HepG2 (cell line): ENCODE data around the gene MINDY2. TPM values are rescaled to one million over a fixed set of nuclear protein-coding genes. Genes with fewer than 3 reads are reported as not detected.

Experiments
- ATF7-NPFF ChIP-seq: sonication (generic); formaldehyde crosslinking; IDR thresholded peaks from 2 replicates; pipeline ENCODE4 v1.8.1; 2023; ENCODE audit warnings: mild to moderate bottlenecking, low read depth, missing genetic modification reagents, moderate library complexity
- CREB1 ChIP-seq, 2 experiments: fragments of 450-650 bp in 1 of 2; IDR thresholded peaks; 2 replicates each; pipeline ENCODE4 v1.6.1; 2016 to 2017; ENCODE audit warnings: control low read depth in 1 of 2, mild to moderate bottlenecking in 1 of 2, missing compliant biosample characterization in 1 of 2, missing genetic modification characterization in 1 of 2
- HNRNPH1 ChIP-seq: fragments of 200-400 bp; formaldehyde crosslinking; optimal IDR thresholded peaks from 2 replicates; pipeline ENCODE3; 2017; ENCODE audit warnings: mild to moderate bottlenecking, low read depth, low read length
- KLF11 ChIP-seq: IDR thresholded peaks from 2 replicates; pipeline ENCODE4 v1.6.1; 2016; ENCODE audit warnings: missing compliant biosample characterization
- NAIF1 ChIP-seq: sonication (generic); formaldehyde crosslinking; IDR thresholded peaks from 2 replicates; pipeline ENCODE4 v1.5.0; 2020; ENCODE audit warnings: mild to moderate bottlenecking, missing genetic modification reagents, borderline replicate concordance
- NFRKB ChIP-seq: fragments of 450-650 bp; IDR thresholded peaks from 2 replicates; pipeline ENCODE4 v1.6.1; 2017
- NFYC ChIP-seq: IDR thresholded peaks from 2 replicates; pipeline ENCODE4 v1.6.1; 2016; ENCODE audit warnings: missing genetic modification reagents, missing compliant biosample characterization
- PHF5A ChIP-seq: IDR thresholded peaks from one replicate; pipeline ENCODE4 v1.6.1; 2018; ENCODE audit warnings: low read depth, missing genetic modification reagents; ENCODE audit not compliant: unreplicated experiment
- PRPF4 ChIP-seq: fragments of 200-400 bp; formaldehyde crosslinking; IDR thresholded peaks from 2 replicates; pipeline ENCODE4 v1.6.1; 2016; ENCODE audit warnings: low read length, low read depth; ENCODE audit not compliant: poor library complexity, severe bottlenecking
- RARG ChIP-seq: sonication (generic); formaldehyde crosslinking; IDR thresholded peaks from 2 replicates; pipeline ENCODE4 v1.4.0; 2020; ENCODE audit warnings: low read depth, mild to moderate bottlenecking, missing genetic modification reagents
- RFXAP ChIP-seq: sonication (generic); formaldehyde crosslinking; IDR thresholded peaks from 2 replicates; pipeline ENCODE4 v1.4.0; 2020; ENCODE audit warnings: missing genetic modification reagents, borderline replicate concordance
- SALL2 ChIP-seq: sonication (generic); formaldehyde crosslinking; IDR thresholded peaks from 2 replicates; pipeline ENCODE4 v1.8.1; 2023; ENCODE audit warnings: mild to moderate bottlenecking, missing genetic modification reagents, inconsistent platforms
- STAG1 ChIP-seq: sonication (generic); formaldehyde crosslinking; IDR thresholded peaks from 2 replicates; pipeline ENCODE4 v1.4.0; 2020; ENCODE audit warnings: missing genetic modification reagents
- ZNF251 ChIP-seq: sonication (generic); formaldehyde crosslinking; IDR thresholded peaks from 2 replicates; pipeline ENCODE4 v1.9.0; 2021; ENCODE audit warnings: mild to moderate bottlenecking, missing genetic modification reagents
- ZNF256 ChIP-seq: sonication (generic); formaldehyde crosslinking; conservative IDR thresholded peaks from 2 replicates; pipeline ENCODE4 v1.4.0; 2020; ENCODE audit warnings: missing genetic modification reagents
- ZNF326 ChIP-seq: sonication (generic); formaldehyde crosslinking; IDR thresholded peaks from 2 replicates; pipeline ENCODE4 v1.4.0; 2020; ENCODE audit warnings: missing genetic modification reagents, borderline replicate concordance
- ZNF547 ChIP-seq: sonication (generic); formaldehyde crosslinking; IDR thresholded peaks from 2 replicates; pipeline ENCODE4 v1.5.1; 2020; ENCODE audit warnings: mild to moderate bottlenecking, missing genetic modification reagents
- ZNF552 ChIP-seq: sonication (generic); formaldehyde crosslinking; IDR thresholded peaks from 2 replicates; pipeline ENCODE4 v1.9.0; 2022; ENCODE audit warnings: missing genetic modification reagents, mild to moderate bottlenecking, borderline replicate concordance
- ZNF614 ChIP-seq: IDR thresholded peaks from 2 replicates; pipeline ENCODE4 v1.6.1; 2018; ENCODE audit warnings: missing biosample characterization, missing genetic modification reagents, inconsistent platforms, borderline replicate concordance
- ZZZ3 ChIP-seq: sonication (generic); formaldehyde crosslinking; IDR thresholded peaks from 2 replicates; pipeline ENCODE4 v1.4.0; 2020; ENCODE audit warnings: missing genetic modification reagents, mild to moderate bottlenecking, borderline replicate concordance
- polyA plus RNA-seq, 8 experiments: library from polyadenylated mRNA; depleted of rRNA in 3 of 8; stranded (reverse) in 7 of 8; unstranded in 1 of 8; fragments of >200 nt; fragmentation: Illumina TruSeq in 4 of 8; extraction: Trizol in 4 of 8; gene quantifications; 2 replicates each; pipeline versions ENCODE4 v1.2.1 to v1.2.3, GENCODE V29; 2011 to 2016; ENCODE audit warnings: low read depth in 4 of 8, missing spikeins in 1 of 8, mixed read lengths in 1 of 8; ENCODE audit not compliant: insufficient read depth in 1 of 8
- total RNA-seq, 5 experiments: library from RNA; depleted of rRNA; stranded (reverse); fragments of >200 nt; fragmentation: Illumina TruSeq; extraction: Trizol; gene quantifications; 2 replicates each; pipeline ENCODE4 v1.2.3, GENCODE V29; 2016; ENCODE audit warnings: low read depth in 1 of 5
- TF ChIP-seq, protein P1 (sequence below): sonication (generic); formaldehyde crosslinking; IDR thresholded peaks from 2 replicates; pipeline ENCODE4 v1.5.1; 2020; ENCODE audit warnings: missing genetic modification reagents, mild to moderate bottlenecking, borderline replicate concordance
- TF ChIP-seq, protein P2 (sequence below): sonication (generic); formaldehyde crosslinking; conservative IDR thresholded peaks from 2 replicates; pipeline ENCODE4 v1.4.0; 2020; ENCODE audit warnings: missing genetic modification reagents
- TF ChIP-seq, protein P3 (sequence below): sonication (generic); formaldehyde crosslinking; IDR thresholded peaks from 2 replicates; pipeline ENCODE4 v1.5.0; 2020; ENCODE audit warnings: missing genetic modification reagents
- TF ChIP-seq, protein P4 (sequence below): sonication (generic); formaldehyde crosslinking; IDR thresholded peaks from 2 replicates; pipeline ENCODE4 v1.5.0; 2020; ENCODE audit warnings: missing genetic modification reagents, mild to moderate bottlenecking, borderline replicate concordance

The MINDY2 gene
- total and polyA plus RNA-seq, 2 of the 13 experiments (the other 11 are each of a cell fraction or from before 2014, with no cell fraction given), result 7.2 to 12.6 TPM

DNA sequence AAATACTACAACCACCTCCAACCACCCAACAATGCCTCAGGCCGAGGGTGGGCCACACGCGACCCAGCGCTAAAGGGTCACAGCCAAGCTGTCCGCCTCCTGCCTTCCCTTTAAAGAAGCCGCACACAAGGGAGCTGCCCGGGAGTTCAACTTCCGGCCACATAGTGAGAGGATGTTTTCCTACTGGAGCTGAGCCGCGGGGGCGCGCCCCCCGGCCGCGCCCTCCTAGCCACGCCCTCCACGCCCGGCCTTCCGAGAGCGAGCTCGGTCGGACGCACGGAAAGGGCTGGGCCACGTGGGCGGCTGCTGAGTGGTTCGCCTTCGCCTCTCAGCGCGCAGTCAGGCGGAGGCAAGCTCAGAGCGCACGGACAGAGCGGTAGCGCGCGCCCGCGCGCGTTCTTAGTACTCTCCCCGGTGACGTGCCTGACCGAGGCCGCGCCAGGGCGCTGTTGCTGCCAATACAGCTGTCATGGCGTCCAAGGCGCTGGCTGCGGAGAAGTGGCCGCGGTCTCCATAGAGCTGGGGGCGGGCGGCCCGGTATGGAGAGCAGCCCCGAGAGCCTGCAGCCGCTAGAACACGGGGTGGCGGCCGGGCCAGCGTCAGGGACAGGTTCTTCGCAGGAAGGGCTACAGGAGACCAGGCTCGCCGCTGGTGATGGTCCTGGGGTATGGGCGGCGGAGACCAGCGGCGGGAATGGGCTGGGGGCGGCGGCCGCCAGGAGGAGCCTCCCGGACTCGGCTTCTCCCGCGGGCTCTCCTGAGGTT, at the start of gene MINDY2 (continued):
- peak; percentile 62 for TF ChIP-seq NFYC (CRISPR knock-in tag)
- TF ChIP-seq RARG (CRISPR knock-in tag), result no peak
- TF ChIP-seq SALL2 (CRISPR knock-in tag), result peak; percentile 79; the same call in 1 of the 2 replicates
- no peak for TF ChIP-seq PRPF4
- TF ChIP-seq, protein P1, sequence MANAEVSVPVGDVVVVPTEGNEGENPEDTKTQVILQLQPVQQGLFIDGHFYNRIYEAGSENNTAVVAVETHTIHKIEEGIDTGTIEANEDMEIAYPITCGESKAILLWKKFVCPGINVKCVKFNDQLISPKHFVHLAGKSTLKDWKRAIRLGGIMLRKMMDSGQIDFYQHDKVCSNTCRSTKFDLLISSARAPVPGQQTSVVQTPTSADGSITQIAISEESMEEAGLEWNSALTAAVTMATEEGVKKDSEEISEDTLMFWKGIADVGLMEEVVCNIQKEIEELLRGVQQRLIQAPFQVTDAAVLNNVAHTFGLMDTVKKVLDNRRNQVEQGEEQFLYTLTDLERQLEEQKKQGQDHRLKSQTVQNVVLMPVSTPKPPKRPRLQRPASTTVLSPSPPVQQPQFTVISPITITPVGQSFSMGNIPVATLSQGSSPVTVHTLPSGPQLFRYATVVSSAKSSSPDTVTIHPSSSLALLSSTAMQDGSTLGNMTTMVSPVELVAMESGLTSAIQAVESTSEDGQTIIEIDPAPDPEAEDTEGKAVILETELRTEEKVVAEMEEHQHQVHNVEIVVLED (CRISPR knock-in tag), result peak; percentile 95
- TF ChIP-seq ZNF547 (CRISPR knock-in tag), result peak; percentile 81; the same call in 1 of the 2 replicates
- TF ChIP-seq ZNF256 (CRISPR knock-in tag), result peak; percentile 74; the same call in 1 of the 2 replicates
- TF ChIP-seq KLF11, result peak; percentile 31; the same call in 1 of the 2 replicates
- TF ChIP-seq NFRKB, result no peak
- 0 out of 2 replicates have a peak, but pooled peaks have one; percentile 37 for TF ChIP-seq RFXAP (CRISPR knock-in tag)
- TF ChIP-seq, protein P2, sequence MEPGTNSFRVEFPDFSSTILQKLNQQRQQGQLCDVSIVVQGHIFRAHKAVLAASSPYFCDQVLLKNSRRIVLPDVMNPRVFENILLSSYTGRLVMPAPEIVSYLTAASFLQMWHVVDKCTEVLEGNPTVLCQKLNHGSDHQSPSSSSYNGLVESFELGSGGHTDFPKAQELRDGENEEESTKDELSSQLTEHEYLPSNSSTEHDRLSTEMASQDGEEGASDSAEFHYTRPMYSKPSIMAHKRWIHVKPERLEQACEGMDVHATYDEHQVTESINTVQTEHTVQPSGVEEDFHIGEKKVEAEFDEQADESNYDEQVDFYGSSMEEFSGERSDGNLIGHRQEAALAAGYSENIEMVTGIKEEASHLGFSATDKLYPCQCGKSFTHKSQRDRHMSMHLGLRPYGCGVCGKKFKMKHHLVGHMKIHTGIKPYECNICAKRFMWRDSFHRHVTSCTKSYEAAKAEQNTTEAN (CRISPR knock-in tag), result 0 out of 2 replicates have a peak, but pooled peaks have one; percentile 53
- 0 out of 2 replicates have a peak, but pooled peaks have one; percentile 57 for TF ChIP-seq ZNF614 (CRISPR knock-in tag)
- no peak for TF ChIP-seq ZNF251
- no peak for TF ChIP-seq HNRNPH1
- TF ChIP-seq, protein P3, sequence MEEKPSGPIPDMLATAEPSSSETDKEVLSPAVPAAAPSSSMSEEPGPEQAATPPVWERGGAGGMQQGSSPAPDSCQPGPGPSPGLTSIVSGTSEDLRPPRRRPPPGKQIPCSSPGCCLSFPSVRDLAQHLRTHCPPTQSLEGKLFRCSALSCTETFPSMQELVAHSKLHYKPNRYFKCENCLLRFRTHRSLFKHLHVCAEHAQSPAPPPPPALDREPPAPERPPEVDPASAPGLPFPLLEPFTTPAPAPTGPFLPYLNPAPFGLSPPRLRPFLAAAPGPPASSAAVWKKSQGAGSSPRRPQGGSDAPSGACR (CRISPR knock-in tag), result peak; percentile 83; the same call in 1 of the 2 replicates
- no peak; the same call in 1 of the 2 replicates for TF ChIP-seq ZNF552 (CRISPR knock-in tag)
- peak; percentile 17 for TF ChIP-seq STAG1 (CRISPR knock-in tag)
- no peak for TF ChIP-seq ZNF326 (CRISPR knock-in tag)
- TF ChIP-seq, protein P4, sequence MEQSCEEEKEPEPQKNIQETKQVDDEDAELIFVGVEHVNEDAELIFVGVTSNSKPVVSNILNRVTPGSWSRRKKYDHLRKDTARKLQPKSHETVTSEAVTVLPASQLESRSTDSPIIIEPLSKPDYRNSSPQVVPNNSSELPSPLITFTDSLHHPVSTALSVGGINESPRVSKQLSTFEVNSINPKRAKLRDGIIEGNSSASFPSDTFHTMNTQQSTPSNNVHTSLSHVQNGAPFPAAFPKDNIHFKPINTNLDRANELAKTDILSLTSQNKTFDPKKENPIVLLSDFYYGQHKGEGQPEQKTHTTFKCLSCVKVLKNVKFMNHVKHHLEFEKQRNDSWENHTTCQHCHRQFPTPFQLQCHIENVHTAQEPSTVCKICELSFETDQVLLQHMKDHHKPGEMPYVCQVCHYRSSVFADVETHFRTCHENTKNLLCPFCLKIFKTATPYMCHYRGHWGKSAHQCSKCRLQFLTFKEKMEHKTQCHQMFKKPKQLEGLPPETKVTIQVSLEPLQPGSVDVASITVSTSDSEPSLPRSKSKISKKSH (CRISPR knock-in tag), result peak; percentile 94
- peak; percentile 79 for TF ChIP-seq CREB1 (IDR thresholded peaks at IDR 0.05)
- TF ChIP-seq CREB1 (CRISPR knock-in tag; IDR thresholded peaks at IDR 0.05), result peak; percentile 43
- peak; percentile 79; the same call in 1 of the 2 replicates for TF ChIP-seq NAIF1 (CRISPR knock-in tag)
- TF ChIP-seq PHF5A (CRISPR knock-in tag), result no peak
- TF ChIP-seq ZZZ3 (CRISPR knock-in tag), result peak; percentile 21; the same call in 1 of the 2 replicates
- TF ChIP-seq ATF7-NPFF (CRISPR knock-in tag), result peak; percentile 63; the same call in 1 of the 2 replicates
